Measurements from ENCODE around the gene ANO1. TPM values are rescaled to one million over a fixed set of nuclear protein-coding genes. Genes with fewer than 3 reads are reported as not detected.

ANO1 gene
- total RNA-seq, 4 donors from 2014 or later: 87.7 to 133 (median 108) TPM

GRCh38 chr11:70100791-70101190, 22.7 kb downstream of the ANO1 start:
- Histone ChIP-seq H3K9me3 (no peaks in the 10 kb centered on the region), H3K27ac (no peak overlapping the region), H3K4me1 (no peaks in the 10 kb centered on the region), H3K36me3 (no peaks in the 10 kb centered on the region), H3K27me3 (peaks cover 11% of the 10 kb centered on the region), H3K4me3 (no peak overlapping the region)
- DNase-seq (ENCODE audit: low spot score in 2 of 2): no peak
- WGBS: 89% methylated on average over 15 of the region's 15 CpGs
- no peak for TF ChIP-seq POLR2AphosphoS5 (IDR thresholded peaks at IDR 0.05)
- TF ChIP-seq POLR2A (IDR thresholded peaks at IDR 0.05): no peak
- TF ChIP-seq EP300 (IDR thresholded peaks at IDR 0.05): no peak
- no peak for TF ChIP-seq CTCF (IDR thresholded peaks at IDR 0.05)

- Histone ChIP-seq H3K27me3 (peaks cover 11% of the 10 kb centered on the region), H3K4me1 (no peaks in the 10 kb centered on the region), H3K36me3 (no peaks in the 10 kb centered on the region), H3K9me3 (no peaks in the 10 kb centered on the region), H3K4me3 (no peak overlapping the region), H3K27ac (no peak overlapping the region)
- 80% methylated on average over 25 of the region's 25 CpGs for WGBS
- DNase-seq (ENCODE audit: low spot score in 2 of 2): no peak
- TF ChIP-seq POLR2A (IDR thresholded peaks at IDR 0.05): no peak
- no peak for TF ChIP-seq CTCF (IDR thresholded peaks at IDR 0.05)
- TF ChIP-seq POLR2AphosphoS5 (IDR thresholded peaks at IDR 0.05): no peak
- TF ChIP-seq EP300 (IDR thresholded peaks at IDR 0.05): no peak
Measured at GRCh38 chr11:70103256-70103975, 25.3 kb downstream of the ANO1 start.

GRCh38 chr11:70104419-70104818, 26.3 kb downstream of the ANO1 start:
- TF ChIP-seq POLR2AphosphoS5 (IDR thresholded peaks at IDR 0.05) (no peak), EP300 (IDR thresholded peaks at IDR 0.05) (no peak), POLR2A (IDR thresholded peaks at IDR 0.05) (no peak), CTCF (IDR thresholded peaks at IDR 0.05) (no peak)
- Histone ChIP-seq H3K4me1 (no peaks in the 10 kb centered on the region), H3K4me3 (no peak overlapping the region), H3K9me3 (no peaks in the 10 kb centered on the region), H3K36me3 (peaks cover under 1% of the 10 kb centered on the region), H3K27ac (no peak overlapping the region), H3K27me3 (peaks cover 11% of the 10 kb centered on the region)
- DNase-seq (ENCODE audit: low spot score in 2 of 2): no peak
- 70% methylated on average over 7 of the region's 9 CpGs for WGBS

GRCh38 chr11:70104961-70105360, 26.8 kb downstream of the ANO1 start:
- Histone ChIP-seq H3K4me1 (no peaks in the 10 kb centered on the region), H3K4me3 (no peak overlapping the region), H3K9me3 (no peaks in the 10 kb centered on the region), H3K27me3 (peaks cover 11% of the 10 kb centered on the region), H3K36me3 (peaks cover 4% of the 10 kb centered on the region), H3K27ac (no peak overlapping the region)
- DNase-seq (ENCODE audit: low spot score in 2 of 2): no peak
- no peak for TF ChIP-seq CTCF (IDR thresholded peaks at IDR 0.05)
- TF ChIP-seq POLR2AphosphoS5 (IDR thresholded peaks at IDR 0.05): no peak
- no peak for TF ChIP-seq POLR2A (IDR thresholded peaks at IDR 0.05)
- TF ChIP-seq EP300 (IDR thresholded peaks at IDR 0.05): no peak
- 81% methylated on average over 5 of the region's 11 CpGs for WGBS

- H3K27ac ChIP-seq: no peak overlapping the region
- WGBS: 89% methylated on average over 12 of the region's 12 CpGs
Measured at GRCh38 chr11:70105369-70105754, 27.2 kb downstream of the ANO1 start.

More at GRCh38 chr11:70105369-70105754, 27.2 kb downstream of the ANO1 start:
- H3K36me3 ChIP-seq: peaks cover 4% of the 10 kb centered on the region
- TF ChIP-seq CTCF (IDR thresholded peaks at IDR 0.05) (no peak), POLR2A (IDR thresholded peaks at IDR 0.05) (no peak), EP300 (IDR thresholded peaks at IDR 0.05) (no peak), POLR2AphosphoS5 (IDR thresholded peaks at IDR 0.05) (no peak)
- peaks cover 11% of the 10 kb centered on the region for H3K27me3 ChIP-seq
- no peaks in the 10 kb centered on the region for H3K4me1 ChIP-seq
- no peak for DNase-seq (ENCODE audit: low spot score in 2 of 2)
- no peak overlapping the region for H3K4me3 ChIP-seq
- H3K9me3 ChIP-seq: no peaks in the 10 kb centered on the region
